HEK293T (cell line): ENCODE results near the gene CIDEA.

Source experiments
- BHLHE40 ChIP-seq: fragments of 450-650 bp; IDR thresholded peaks from 2 replicates; pipeline ENCODE4 v1.6.1; 2016; ENCODE audit warnings: mild to moderate bottlenecking, moderate library complexity, borderline replicate concordance
- CTBP1 ChIP-seq: fragments of 450-650 bp; IDR thresholded peaks from 2 replicates; pipeline ENCODE4 v1.6.1; 2016; ENCODE audit warnings: borderline replicate concordance
- ELF4 ChIP-seq: fragments of 450-650 bp; IDR thresholded peaks from 2 replicates; pipeline ENCODE4 v1.6.1; 2017; ENCODE audit warnings: antibody characterized with exemption
- FOXM1 ChIP-seq: fragments of 450-650 bp; IDR thresholded peaks from 2 replicates; pipeline ENCODE4 v1.6.1; 2017; ENCODE audit warnings: mild to moderate bottlenecking, borderline replicate concordance
- LEF1 ChIP-seq: fragments of 450-650 bp; IDR thresholded peaks from 2 replicates; pipeline ENCODE4 v1.6.1; 2017; ENCODE audit warnings: mild to moderate bottlenecking, borderline replicate concordance
- SP1 ChIP-seq: fragments of 450-650 bp; IDR thresholded peaks from 2 replicates; pipeline ENCODE4 v1.6.1; 2017
- SUZ12 ChIP-seq: fragments of 450-650 bp; IDR thresholded peaks from 2 replicates; pipeline ENCODE4 v1.6.1; 2016; ENCODE audit warnings: mild to moderate bottlenecking
- ZNF384 ChIP-seq: fragments of 450-650 bp; IDR thresholded peaks from 2 replicates; pipeline ENCODE4 v1.6.1; 2016
- TF ChIP-seq, protein P1 (sequence below): fragments of 450-650 bp; IDR thresholded peaks from 2 replicates; pipeline ENCODE4 v1.6.1; 2016

- no peak for TF ChIP-seq SUZ12
- TF ChIP-seq, protein P1, sequence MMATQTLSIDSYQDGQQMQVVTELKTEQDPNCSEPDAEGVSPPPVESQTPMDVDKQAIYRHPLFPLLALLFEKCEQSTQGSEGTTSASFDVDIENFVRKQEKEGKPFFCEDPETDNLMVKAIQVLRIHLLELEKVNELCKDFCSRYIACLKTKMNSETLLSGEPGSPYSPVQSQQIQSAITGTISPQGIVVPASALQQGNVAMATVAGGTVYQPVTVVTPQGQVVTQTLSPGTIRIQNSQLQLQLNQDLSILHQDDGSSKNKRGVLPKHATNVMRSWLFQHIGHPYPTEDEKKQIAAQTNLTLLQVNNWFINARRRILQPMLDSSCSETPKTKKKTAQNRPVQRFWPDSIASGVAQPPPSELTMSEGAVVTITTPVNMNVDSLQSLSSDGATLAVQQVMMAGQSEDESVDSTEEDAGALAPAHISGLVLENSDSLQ: no peak
- TF ChIP-seq ZNF384: no peak
- no peak for TF ChIP-seq LEF1
- TF ChIP-seq SP1: no peak
- TF ChIP-seq ELF4: no peak
- TF ChIP-seq BHLHE40: no peak
- TF ChIP-seq FOXM1: no peak
- no peak for TF ChIP-seq CTBP1
Measured at GRCh38 chr18:12318334-12318697, 64.2 kb downstream of the CIDEA start.
